ENCODE results near the gene CD63. TPM values are rescaled to one million over a fixed set of nuclear protein-coding genes. Genes with fewer than 3 reads are reported as not detected.

Gene CD63
- 804 and 998 TPM in 2 replicates for total RNA-seq

GRCh38 chr12:55728939-55729818, at the start of gene CD63:
CD63 (minus strand) TSS chr12:55729009; CDS start chr12:55728341, 668 bp downstream.

GRCh38 chr12:55742719-55743405, 14.1 kb upstream of the CD63 start, which contains the start of gene GDF11:
GDF11 (plus strand) TSS chr12:55743122; CDS start chr12:55743317, 195 bp downstream.

GRCh38 chr12:55720071-55720564, 8.7 kb downstream of the CD63 start, which contains the start of gene RDH5:
RDH5 (plus strand) TSS chr12:55720393; CDS start chr12:55721185, 792 bp downstream.

GRCh38 chr12:55715833-55716581, 12.8 kb downstream of the CD63 start, which contains the start of gene BLOC1S1:
BLOC1S1 (plus strand) TSS chr12:55716046; CDS start chr12:55716052, 6 bp downstream.

GRCh38 chr12:55707841-55708694, 20.7 kb downstream of the CD63 start, which contains the start of gene ITGA7:
ITGA7 (minus strand) TSS chr12:55707904; CDS start chr12:55707682, 222 bp downstream.

Small RNA genes lying within 50 kb of the gene (small RNA-seq; reads per million reads assigned to genes)
- gene AC009779.1: not detected
- gene RF00017: not detected

Other genes starting within 250 kb of the CD63 start
- not detected in 2 replicates for gene OR6C68, start 236.6 kb downstream of the CD63 start, total RNA-seq
- not detected in 2 replicates for gene OR6C4, start 179.4 kb downstream of the CD63 start, total RNA-seq
- gene OR2AP1, start 156.5 kb downstream of the CD63 start, total RNA-seq: not detected in 2 replicates
- not detected in 2 replicates for gene OR10P1, start 92.1 kb downstream of the CD63 start, total RNA-seq
- gene ITGA7, start 21.1 kb downstream of the CD63 start, total RNA-seq: 0.48 TPM in 1 of 2 replicates, not detected in the other
- gene BLOC1S1, start 13.0 kb downstream of the CD63 start, total RNA-seq: 43.1 and 55.0 TPM in 2 replicates
- gene RDH5, start 8.6 kb downstream of the CD63 start, total RNA-seq: 0.98 and 2.1 TPM in 2 replicates
- gene GDF11, start 14.1 kb upstream of the CD63 start, total RNA-seq: 6.8 and 7.8 TPM in 2 replicates
- gene SARNP, start 88.7 kb upstream of the CD63 start, total RNA-seq: 62.7 and 89.0 TPM in 2 replicates
- 20.9 and 23.6 TPM in 2 replicates for gene ORMDL2, start 89.0 kb upstream of the CD63 start, total RNA-seq
- gene DNAJC14, start 100.6 kb upstream of the CD63 start, total RNA-seq: 41.0 and 46.4 TPM in 2 replicates
- gene MMP19, start 113.9 kb upstream of the CD63 start, total RNA-seq: 0.65 and 0.86 TPM in 2 replicates
- gene PYM1, start 198.9 kb upstream of the CD63 start, total RNA-seq: 28.7 and 34.0 TPM in 2 replicates
- 34.0 and 42.0 TPM in 2 replicates for gene DGKA, start 202.2 kb upstream of the CD63 start, total RNA-seq
- gene PMEL, start 237.0 kb upstream of the CD63 start, total RNA-seq: 1.3 and 2.1 TPM in 2 replicates
- gene CDK2, start 237.8 kb upstream of the CD63 start, total RNA-seq: 27.1 and 33.1 TPM in 2 replicates
- gene RAB5B, start 245.1 kb upstream of the CD63 start, total RNA-seq: 75.8 and 83.0 TPM in 2 replicates

Measured in vein endothelial cell (primary cell).